COLO668 (cell line): ENCODE data around the gene COL5A1.

Experiments used
- DNase-seq: peaks from one replicate; lab custom pipeline; 2025; ENCODE audit not compliant: unreplicated experiment; lab: John Stamatoyannopoulos, UW

COL5A1 gene

GRCh38 chr9:134641173-134641989 is at the start of gene COL5A1:
Gene COL5A1, plus strand, starts transcription at chr9:134641803. Its CDS starts 385 bp downstream, at chr9:134642188.
- DNase-seq: no peak

- no peak for DNase-seq
These were observed 49.4 kb upstream of the COL5A1 start for GRCh38 chr9:134592018-134592818.

- DNase-seq: no peak
These were observed 48.8 kb upstream of the COL5A1 start for GRCh38 chr9:134592819-134593200.

- DNase-seq: no peak
These were observed 48.1 kb upstream of the COL5A1 start for GRCh38 chr9:134593286-134594077.

GRCh38 chr9:134594078-134594941 is 47.3 kb upstream of the COL5A1 start:
- no peak for DNase-seq

GRCh38 chr9:134595014-134595413 is 46.6 kb upstream of the COL5A1 start:
- DNase-seq: no peak

- no peak for DNase-seq
These were observed 44.3 kb upstream of the COL5A1 start for GRCh38 chr9:134597041-134597913.

- no peak for DNase-seq
These were observed 43.4 kb upstream of the COL5A1 start for GRCh38 chr9:134597957-134598883.

- DNase-seq: no peak
These were observed 42.7 kb upstream of the COL5A1 start for GRCh38 chr9:134598884-134599245.

GRCh38 chr9:134600371-134600770 is 41.2 kb upstream of the COL5A1 start:
- no peak for DNase-seq

GRCh38 chr9:134600836-134601638 is 40.6 kb upstream of the COL5A1 start:
- no peak for DNase-seq

- no peak for DNase-seq
These were observed 39.8 kb upstream of the COL5A1 start for GRCh38 chr9:134601764-134602163.

- no peak for DNase-seq
These were observed 38.8 kb upstream of the COL5A1 start for GRCh38 chr9:134602547-134603362.

- no peak for DNase-seq
These were observed 36.8 kb upstream of the COL5A1 start for GRCh38 chr9:134604834-134605233.

- no peak for DNase-seq
These were observed 36.1 kb upstream of the COL5A1 start for GRCh38 chr9:134605351-134605965.

- no peak for DNase-seq
These were observed 35.6 kb upstream of the COL5A1 start for GRCh38 chr9:134605966-134606357.
